K562 (cell line): Measurements from ENCODE around the gene ATF1. TPM values are rescaled to one million over a fixed set of nuclear protein-coding genes. Genes with fewer than 3 reads are reported as not detected.

Experiments used
- ATAC-seq: fragments of 200-7000 bp; cut with Tn5 transposase; 3 replicates; pipeline ENCODE4 v1.9.1; 2020; ENCODE audit warnings: moderate library complexity
- BruUV-seq: library from RNA; stranded (reverse); fragments of 400-500 nt; replicated peaks from 2 replicates; lab custom pipeline; 2021; lab: Mats Ljungman, UMichigan
- CTCF ChIA-PET: fragments of 300-600 bp; formaldehyde crosslinking; extraction: SDS; loops from one replicate; lab custom pipeline; 2021; ENCODE audit warnings: low intra/inter-chr PET ratio; lab: Yijun Ruan, JAX
- POLR2A ChIA-PET: fragments of 300-600, 350-650 bp; sonication (Branson Sonifier 250); formaldehyde crosslinking; extraction: SDS; loops from one replicate; lab custom pipeline; 2021; ENCODE audit warnings: antibody characterized with exemption, inconsistent platforms; lab: Yijun Ruan, JAX
- DNase-seq, 4 experiments: peaks; one replicate each; pipeline versions ENCODE4 v3.0.0 to v3.0.0-alpha.2; 2011 to 2018; ENCODE audit warnings: low spot score in 3 of 4, mixed read lengths in 3 of 4; ENCODE audit errors: extremely low read depth in 1 of 4
- FAIRE-seq: peaks from 2 replicates; lab custom pipeline; 2011; peaks lifted over from hg19 to GRCh38; lab: Jason Lieb, UNC
- H2AFZ ChIP-seq: 2 replicates; pipeline ENCODE4 v1.6.0; 2011; ENCODE audit warnings: low read depth, low read length, control low read depth, inconsistent platforms
- H3K27ac ChIP-seq: fragments of 200-600 bp; 3 replicates; pipeline ENCODE4 v1.8.0; 2011; ENCODE audit warnings: low read depth, mild to moderate bottlenecking, control low read depth, inconsistent platforms, low read length, moderate library complexity, mixed read lengths; ENCODE audit errors: extremely low read depth
- H3K27me3 ChIP-seq, 2 experiments: fragments of 300-600 bp in 1 of 2; 2 replicates in 1 of 2; 3 replicates in 1 of 2; pipeline versions ENCODE4 v1.6.0 to v1.8.0; 2011; ENCODE audit warnings: inconsistent platforms in 2 of 2, low read length in 2 of 2, mild to moderate bottlenecking in 1 of 2, mixed read lengths in 1 of 2, moderate library complexity in 1 of 2; ENCODE audit not compliant: control insufficient read depth in 2 of 2, insufficient read depth in 2 of 2
- H3K36me3 ChIP-seq: fragments of 300-600 bp; 3 replicates; pipeline ENCODE4 v1.8.0; 2011; ENCODE audit warnings: mild to moderate bottlenecking, low read length, inconsistent platforms; ENCODE audit not compliant: control insufficient read depth, insufficient read depth
- H3K4me1 ChIP-seq, 2 experiments: fragments of 200-600 bp in 1 of 2; replicated peaks in 1 of 2; 2 replicates in 1 of 2; 3 replicates in 1 of 2; pipeline versions ENCODE4 v1.5.1 to v1.8.0; 2011; ENCODE audit warnings: inconsistent platforms in 2 of 2, low read length in 2 of 2, mild to moderate bottlenecking in 1 of 2, mixed read lengths in 1 of 2, moderate library complexity in 1 of 2; ENCODE audit not compliant: control insufficient read depth in 2 of 2, insufficient read depth in 2 of 2
- H3K4me2 ChIP-seq: 2 replicates; pipeline ENCODE4 v1.6.1; 2011; ENCODE audit warnings: low read length, control low read depth, inconsistent platforms, mixed read lengths; ENCODE audit not compliant: insufficient read depth
- H3K4me3 ChIP-seq: fragments of 200-600 bp; sonication (generic), shearing (Covaris generic); 2 replicates; pipeline ENCODE4 v1.5.1; 2016; ENCODE audit warnings: control low read depth, inconsistent platforms
- H3K79me2 ChIP-seq: fragments of 200-600 bp; 3 replicates; pipeline ENCODE4 v1.8.0; 2011; ENCODE audit warnings: low read length, inconsistent platforms; ENCODE audit not compliant: control insufficient read depth, insufficient read depth
- H3K9ac ChIP-seq, 2 experiments: 2 replicates each; pipeline versions ENCODE4 v1.6.0 to v1.6.1; 2011; ENCODE audit warnings: low read depth in 2 of 2, low read length in 2 of 2, control low read depth in 1 of 2, inconsistent platforms in 1 of 2, mild to moderate bottlenecking in 1 of 2, mixed read lengths in 1 of 2; ENCODE audit not compliant: insufficient read depth in 1 of 2
- H3K9me1 ChIP-seq: one replicate; pipeline ENCODE4 v1.6.0; 2011; ENCODE audit warnings: inconsistent platforms, mild to moderate bottlenecking, low read length, moderate library complexity; ENCODE audit not compliant: control insufficient read depth, insufficient read depth
- H3K9me3 ChIP-seq: replicated peaks from 2 replicates; pipeline ENCODE4 v1.5.1; 2011; ENCODE audit warnings: low read depth, low read length, inconsistent platforms; ENCODE audit not compliant: control insufficient read depth, insufficient read depth
- H4K20me1 ChIP-seq: replicated peaks from 2 replicates; pipeline ENCODE4 v1.6.1; 2011; ENCODE audit warnings: low read length, inconsistent platforms, mixed read lengths; ENCODE audit not compliant: control insufficient read depth, insufficient read depth
- CTCF ChIP-seq, 3 experiments: IDR thresholded peaks in 2 of 3; conservative IDR thresholded peaks in 1 of 3; 2 replicates each; pipeline ENCODE4 v1.5.1; 2011 to 2012; ENCODE audit warnings: low read length in 3 of 3, mild to moderate bottlenecking in 3 of 3, control low read depth in 2 of 3, improper control_type of control experiment in 1 of 3, inconsistent platforms in 1 of 3, low read depth in 1 of 3, mixed read lengths in 1 of 3, moderate library complexity in 1 of 3; ENCODE audit not compliant: insufficient read depth in 2 of 3
- DDX20 ChIP-seq: fragments of 450-650 bp; IDR thresholded peaks from 2 replicates; pipeline ENCODE4 v1.6.1; 2016; ENCODE audit warnings: missing genetic modification characterization, low read depth, mild to moderate bottlenecking, missing compliant biosample characterization, moderate library complexity
- FOSL1 ChIP-seq: fragments of 200-800 bp; sonication (Bioruptor generic); conservative IDR thresholded peaks from 2 replicates; pipeline ENCODE4 v1.6.1; 2016; ENCODE audit warnings: missing genetic modification characterization, missing compliant biosample characterization
- MAZ ChIP-seq, 2 experiments: fragments of 450-650 bp in 1 of 2; sonication (generic) in 1 of 2; formaldehyde crosslinking; IDR thresholded peaks in 1 of 2; conservative IDR thresholded peaks in 1 of 2; 2 replicates each; pipeline versions ENCODE4 v1.4.0 to v1.5.0; 2020; ENCODE audit warnings: mild to moderate bottlenecking in 1 of 2, missing genetic modification reagents in 1 of 2
- NCOR1 ChIP-seq: fragments of 450-650 bp; IDR thresholded peaks from 2 replicates; pipeline ENCODE4 v1.6.1; 2016; ENCODE audit warnings: mild to moderate bottlenecking, moderate library complexity
- REST ChIP-seq, 2 experiments: fragments of 450-650 bp; formaldehyde crosslinking in 1 of 2; IDR thresholded peaks; 2 replicates each; pipeline versions ENCODE4 v1.4.0 to v1.6.1; 2014 to 2020; ENCODE audit warnings: mild to moderate bottlenecking in 2 of 2, borderline replicate concordance in 1 of 2, low read depth in 1 of 2
- SMC3 ChIP-seq: conservative IDR thresholded peaks from 2 replicates; pipeline ENCODE4 v1.6.1; 2011; ENCODE audit warnings: low read depth, low read length, improper control_type of control experiment; ENCODE audit not compliant: insufficient read depth
- TCF7L2 ChIP-seq: fragments of 150-350 bp; IDR thresholded peaks from 2 replicates; pipeline ENCODE4 v1.6.1; 2016; ENCODE audit warnings: low read depth, mild to moderate bottlenecking, low read length, moderate library complexity
- ZNF586 ChIP-seq: fragments of 450-650 bp; formaldehyde crosslinking; conservative IDR thresholded peaks from 2 replicates; pipeline ENCODE4 v1.4.0; 2020; ENCODE audit warnings: mild to moderate bottlenecking, moderate library complexity
- WGBS: fragments of 100-300 bp; shearing (Covaris generic); methylation state at CpG from one replicate; pipeline ENCODE4 v1.1.6; 2016; ENCODE audit warnings: low coverage, mixed read lengths; ENCODE audit not compliant: insufficient coverage; ENCODE audit errors: missing lambda C conversion rate; 5-methylcytosine and 5-hydroxymethylcytosine counted together
- in situ Hi-C: fragments of 300-500 bp; cut with MboI; formaldehyde crosslinking; loops from 4 replicates; pipeline ENCODE4 v1.15.0; 2018; ENCODE audit warnings: inconsistent platforms, mixed read lengths
- intact Hi-C: fragments of 100-400 bp; cut with micrococcal nuclease; formaldehyde crosslinking; loops from 2 replicates; pipeline ENCODE4 v1.14.2; 2022
- polyA plus RNA-seq, 8 experiments: library from polyadenylated mRNA; depleted of rRNA in 4 of 8; stranded (reverse) in 5 of 8; unstranded in 3 of 8; fragments of >200 nt; fragmentation: Nextera tagmentation in 2 of 8; fragmentation: Illumina TruSeq in 1 of 8; extraction: Ambion mirVana in 2 of 8; extraction: Trizol in 1 of 8; gene quantifications; 2 replicates each; pipeline versions ENCODE4 v1.2.1 to v1.2.3, GENCODE V29; 2011 to 2014; ENCODE audit warnings: inconsistent platforms in 1 of 8, missing spikeins in 1 of 8
- total RNA-seq, 7 experiments: library from RNA; depleted of rRNA in 6 of 7; stranded (reverse); fragments of >200 nt in 6 of 7; fragmentation: Illumina TruSeq in 2 of 7; extraction: Trizol in 2 of 7; gene quantifications; 2 replicates each; pipeline versions ENCODE4 v1.2.1 to v1.2.3, GENCODE V29; 2011 to 2021; ENCODE audit warnings: low replicate concordance in 1 of 7

The ATF1 gene
- total and polyA plus RNA-seq, 9 of the 15 experiments (the other 6 are each of a cell fraction or from before 2014, with no cell fraction given), result 19.8 to 83.5 (median 51.4) TPM

DNA sequence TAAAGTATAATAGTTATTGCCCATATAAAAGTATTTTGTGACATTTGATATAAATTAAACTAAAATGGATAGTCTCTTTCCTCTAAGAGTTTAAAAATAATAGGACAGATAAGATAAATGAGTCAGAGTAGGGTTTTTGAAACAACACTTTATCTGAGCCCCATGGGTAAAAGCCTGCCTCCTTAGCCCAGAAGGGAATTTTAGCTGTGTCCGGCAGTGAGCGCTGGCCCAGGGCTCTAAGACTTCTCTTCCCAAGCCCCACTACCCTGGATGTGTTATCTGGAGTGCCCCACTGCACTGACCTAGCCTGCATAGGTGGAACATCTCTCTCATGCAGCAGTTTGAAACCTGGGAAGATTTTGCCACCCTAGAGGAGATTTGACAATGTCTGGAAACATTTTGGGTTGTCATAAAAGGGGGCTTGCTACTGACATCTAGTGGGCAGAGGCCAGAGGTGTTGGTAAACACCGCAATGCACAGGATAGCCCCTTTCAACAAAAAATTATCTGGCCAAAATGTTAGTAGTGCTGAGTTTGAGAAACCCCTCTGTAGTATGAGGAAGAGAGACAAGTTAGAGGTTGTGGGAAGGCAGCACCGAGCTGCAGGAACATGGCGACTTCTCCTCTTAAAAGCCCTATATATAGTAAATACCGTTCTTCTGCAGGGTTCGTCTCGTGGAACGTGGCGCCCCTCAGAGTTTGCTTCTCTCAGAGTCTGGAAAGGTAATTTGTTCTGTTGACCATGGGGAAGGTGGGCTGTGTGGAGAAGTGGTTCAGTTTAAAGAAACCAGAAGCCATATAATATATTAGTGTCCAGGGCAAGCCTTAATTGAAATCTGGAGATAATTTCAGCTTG, 29.3 kb upstream of the ATF1 start:
- Histone ChIP-seq H3K27me3 (no peaks in the 10 kb centered on the region), H4K20me1 (peaks cover 3% of the 10 kb centered on the region; the same call in 1 of the 2 replicates), H2AFZ (no peak overlapping the region), H3K9me3 (no peaks in the 10 kb centered on the region), H3K9ac (no peak overlapping the region), H3K4me1 (peaks cover 0 to 3% of the 10 kb centered on the region in 2 experiments; a peak in 1 of 5 replicates), H3K79me2 (no peaks in the 10 kb centered on the region), H3K4me3 (no peak overlapping the region), H3K27ac (0 out of 3 replicates have a peak overlapping the region, but pooled peaks have one; percentile 6), H3K4me2 (no peak overlapping the region), H3K9me1 (no peaks in the 10 kb centered on the region), H3K36me3 (peaks cover 75% of the 10 kb centered on the region)
- CTCF ChIA-PET, result interaction anchor here (0.9 to 1.6 kb wide), 3 partner anchors 229 to 617 kb away, joined by 3 to 6 read pairs (median 5); no protein-coding TSS in a partner anchor
- FAIRE-seq (peak; percentile 80), DNase-seq (peak; percentile 26 to 62 (median 38)), ATAC-seq (peak; percentile 93)
- WGBS, result 78% methylated on average over 10 of the region's 10 CpGs
- in situ Hi-C loops (no loop called here), intact Hi-C loops (loop anchor here (1.0 kb wide), 1 partner anchor 229 kb away; no protein-coding TSS in a partner anchor)
- POLR2A ChIA-PET, result interaction anchor here (0.9 kb wide), 1 partner anchor 9 kb away, joined by 4 read pairs; no protein-coding TSS in a partner anchor
- no TSS peak for BruUV-seq
- TF ChIP-seq ZNF586 (CRISPR knock-in tag) (no peak), SMC3 (peak; percentile 66; the same call in 1 of the 2 replicates), CTCF (IDR thresholded peaks at IDR 0.05 in 2 of 3, conservative IDR thresholded peaks at IDR 0.05 in 1 of 3; ENCODE audit: insufficient read depth in 2 of 3, low read depth in 1 of 3, low read length in 3 of 3) (peak; percentile 71 to 77 (median 75)), DDX20 (tag) (no peak), FOSL1 (0 out of 2 replicates have a peak, but pooled peaks have one; percentile 46), TCF7L2 (no peak), MAZ (CRISPR knock-in tag; conservative IDR thresholded peaks at IDR 0.05 in 1 of 2, IDR thresholded peaks at IDR 0.05 in 1 of 2) (0 out of 4 replicates have a peak, but pooled peaks of 1 of the 2 experiments have one; percentile 15), REST (IDR thresholded peaks at IDR 0.05; ENCODE audit: borderline replicate concordance) (peak; percentile 45; the same call in 1 of the 2 replicates), REST (CRISPR knock-in tag; IDR thresholded peaks at IDR 0.05; ENCODE audit: low read depth) (no peak), NCOR1 (no peak)
